GM18873 (cell line): ENCODE results near the gene IKBIP.
"Not testable (repeated sequence)": the region's sequence is repeated elsewhere in the genome, so short reads cannot be mapped to it uniquely, and the experiment has no call there.

ENCODE experiments used
- ATAC-seq: cut with Tn5 transposase; IDR thresholded peaks from one replicate; pipeline ENCODE4 v1.9.1; 2021; ENCODE audit warnings: mild to moderate bottlenecking, moderate library complexity, moderate number of reproducible peaks; ENCODE audit not compliant: unreplicated experiment, low FRiP score

IKBIP gene

GRCh38 chr12:98639491-98639890 is 5.1 kb downstream of the IKBIP start:
- no peak for ATAC-seq

DNA sequence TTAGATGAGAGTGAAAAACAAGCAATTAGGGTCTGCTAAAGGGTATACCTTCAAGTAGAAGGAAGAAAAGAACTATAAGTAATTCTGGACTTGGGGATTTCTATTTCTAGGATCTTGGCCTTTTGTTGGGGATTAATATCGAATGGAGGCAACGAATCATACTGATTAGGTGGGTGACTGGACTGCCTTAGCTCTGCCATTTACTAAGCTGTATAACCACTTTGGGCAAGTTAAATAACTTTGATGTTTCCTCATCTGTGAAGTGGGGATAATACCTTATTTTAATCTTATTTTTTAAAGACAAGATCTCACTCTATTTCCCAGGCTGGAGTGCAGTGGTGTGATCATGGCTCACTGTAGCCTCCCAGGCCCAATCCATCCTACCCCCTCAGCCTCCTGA is 6.6 kb downstream of the IKBIP start:
- no peak for ATAC-seq

DNA sequence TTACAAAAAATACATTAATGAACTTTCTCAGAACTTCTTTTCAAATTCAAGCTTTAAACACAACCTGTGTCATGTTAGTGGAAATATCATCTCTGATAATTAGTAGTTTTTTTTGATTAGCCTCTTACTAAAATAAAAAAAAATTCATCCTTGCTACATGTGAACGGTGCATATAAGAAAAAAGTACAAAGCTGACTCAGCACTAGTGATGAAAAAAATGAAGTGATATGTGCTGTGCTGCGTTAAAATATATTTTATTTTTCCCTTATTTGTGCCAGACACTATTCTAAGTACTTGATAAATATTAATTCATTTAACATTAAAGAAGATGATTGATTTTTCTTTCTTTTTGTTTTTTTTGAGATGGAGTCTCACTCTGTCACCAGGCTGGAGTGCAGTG is 7.5 kb downstream of the IKBIP start:
- no peak for ATAC-seq

- ATAC-seq, result peak; percentile 57
Observed at GRCh38 chr12:98635657-98636323, 8.8 kb downstream of the IKBIP start.

GRCh38 chr12:98618952-98619351 is 25.6 kb downstream of the IKBIP start:
- ATAC-seq, result no peak

- ATAC-seq, result peak; percentile 67
Observed at GRCh38 chr12:98612696-98613334, 31.8 kb downstream of the IKBIP start.

GRCh38 chr12:98610596-98610995 is 34.0 kb downstream of the IKBIP start:
- no peak for ATAC-seq

DNA sequence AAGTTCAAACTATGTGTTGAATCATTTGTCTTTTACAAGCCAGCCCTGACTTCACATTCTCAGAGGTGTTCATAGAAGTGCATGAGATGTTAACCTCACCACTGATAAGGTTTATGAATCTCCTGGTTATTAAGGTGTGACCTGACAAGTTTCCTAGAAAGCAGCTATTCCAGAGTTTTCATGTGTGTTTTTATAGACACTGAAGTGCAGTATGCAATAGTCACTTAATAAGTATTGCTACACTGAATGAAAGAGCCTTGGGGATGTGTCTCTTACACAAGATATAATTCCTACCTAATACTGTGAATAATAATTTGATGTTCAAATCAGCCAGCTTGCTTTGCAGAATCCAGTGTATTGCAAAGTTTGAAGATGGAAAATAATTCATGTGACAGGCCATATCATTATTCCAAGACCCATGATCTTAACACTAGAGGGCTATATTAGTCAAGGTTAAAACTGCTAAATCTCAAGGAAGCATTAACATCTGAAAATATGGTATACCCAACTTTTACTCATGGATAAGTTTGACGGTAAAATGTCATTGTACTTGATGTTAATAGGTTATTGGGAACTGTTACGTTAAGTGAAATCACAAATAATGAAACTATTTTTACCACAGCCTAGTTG is 38.1 kb downstream of the IKBIP start:
- no peak for ATAC-seq

GRCh38 chr12:98601924-98602323 is 42.7 kb downstream of the IKBIP start:
- no peak for ATAC-seq

- not testable (repeated sequence) for ATAC-seq
Observed at GRCh38 chr12:98597313-98597712, 47.3 kb downstream of the IKBIP start.

DNA sequence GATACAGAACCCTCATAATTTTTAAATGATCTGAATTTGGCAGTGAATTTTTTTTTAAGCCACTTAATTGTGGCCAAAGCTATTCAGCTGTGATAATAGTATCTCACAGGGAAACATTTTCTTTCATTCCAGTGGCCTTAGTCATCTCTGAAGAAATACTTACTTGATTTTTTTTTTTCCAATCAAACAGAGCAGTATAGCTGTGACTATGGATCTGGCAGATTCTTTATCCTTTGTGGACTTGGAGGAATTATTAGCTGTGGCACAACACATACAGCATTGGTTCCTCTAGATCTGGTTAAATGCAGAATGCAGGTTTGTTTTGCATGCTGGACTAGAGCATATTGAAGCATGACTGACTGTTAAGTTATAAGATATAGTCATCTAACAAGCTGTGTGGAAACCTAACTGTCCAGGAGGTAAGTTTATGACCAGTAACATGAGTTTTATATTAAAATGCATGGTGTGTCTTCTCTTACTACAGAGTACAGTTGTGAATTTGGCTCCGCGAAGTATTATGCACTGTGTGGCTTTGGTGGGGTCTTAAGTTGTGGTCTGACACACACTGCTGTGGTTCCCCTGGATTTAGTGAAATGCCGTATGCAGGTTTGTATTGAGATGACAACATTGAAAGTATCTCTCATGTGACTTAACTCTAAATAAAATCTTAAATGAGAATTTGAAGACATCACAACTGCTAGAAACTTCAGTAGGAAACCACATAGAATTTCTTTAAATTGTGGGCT is 49.2 kb downstream of the IKBIP start:
- no peak for ATAC-seq

DNA sequence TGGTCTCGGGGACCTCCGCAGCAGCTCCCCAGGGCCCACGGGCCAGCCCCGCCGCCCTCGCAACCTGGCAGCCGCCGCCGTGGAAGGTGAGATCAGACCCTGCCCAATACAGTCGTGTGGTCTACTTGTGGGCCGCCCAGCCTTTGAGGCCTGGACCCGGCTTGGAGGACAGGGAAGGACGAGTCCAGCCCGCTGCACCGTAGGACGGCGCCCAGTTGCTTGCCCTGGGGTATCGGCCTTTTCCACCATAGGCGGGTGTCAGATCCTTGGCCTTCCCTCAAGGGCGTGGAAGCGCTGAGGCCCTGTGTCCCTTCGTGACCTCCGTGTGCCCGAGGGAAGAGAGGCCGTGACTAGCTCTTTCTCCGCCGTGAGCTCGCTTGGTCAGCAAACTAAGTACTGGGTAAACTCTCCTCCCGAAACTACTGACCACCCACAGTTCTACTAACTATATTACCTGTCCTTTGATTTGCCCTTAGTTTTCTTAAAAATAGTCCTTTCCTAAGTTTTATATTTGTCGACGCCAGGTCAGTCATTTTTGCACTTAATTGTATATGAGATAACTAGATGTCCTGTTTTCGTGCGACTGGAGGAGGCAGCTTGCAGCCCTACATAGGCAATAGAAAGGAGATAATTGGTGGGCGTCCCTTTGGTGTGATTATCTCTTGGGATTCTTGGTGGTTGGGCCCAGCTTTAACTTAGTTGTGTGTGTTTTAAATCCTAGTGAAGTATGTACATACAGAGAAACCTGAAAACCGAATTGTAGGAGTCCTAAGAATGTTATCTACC is 50.3 kb downstream of the IKBIP start:
- no peak for ATAC-seq

DNA sequence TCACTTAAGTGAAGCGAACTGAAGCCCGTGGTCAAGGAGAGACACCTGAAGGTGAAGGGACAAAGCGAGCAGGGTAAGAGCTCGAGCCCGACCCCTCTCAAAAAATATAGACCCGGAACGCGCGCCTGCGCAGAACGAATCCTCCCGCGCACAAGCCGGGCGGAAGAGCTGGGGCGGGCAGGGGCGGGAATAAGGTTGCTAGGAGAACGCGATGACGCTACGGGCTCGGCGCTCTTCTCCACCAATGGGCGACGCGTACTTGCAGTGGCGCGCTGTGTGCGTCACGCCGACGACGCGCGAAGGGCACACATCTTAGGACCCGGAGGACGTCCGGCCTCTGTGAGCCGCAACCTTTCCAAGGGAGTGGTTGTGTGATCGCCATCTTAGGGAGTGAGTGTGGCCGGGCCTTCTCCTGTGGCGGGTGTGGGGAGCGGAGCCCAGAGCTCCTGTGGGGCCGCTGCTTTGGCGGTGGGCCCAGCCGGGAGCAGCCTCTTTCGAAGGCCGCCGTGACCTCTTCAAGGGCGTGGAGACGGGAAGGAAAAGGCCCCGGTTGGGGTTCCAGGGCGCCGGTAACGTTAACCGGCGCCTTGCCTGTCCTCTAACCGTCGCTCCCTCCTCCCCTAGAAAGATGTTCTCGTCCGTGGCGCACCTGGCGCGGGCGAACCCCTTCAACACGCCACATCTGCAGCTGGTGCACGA is 51.1 kb downstream of the IKBIP start, which contains the start of gene SLC25A3:
Gene SLC25A3 (plus strand): TSS at position 336 of the 699 bp plus-strand sequence. CDS start 293 bp downstream, at position 629.
- peak; percentile 99 for ATAC-seq

- ATAC-seq, result no peak
Observed at GRCh38 chr12:98592825-98593322, 51.7 kb downstream of the IKBIP start.

DNA sequence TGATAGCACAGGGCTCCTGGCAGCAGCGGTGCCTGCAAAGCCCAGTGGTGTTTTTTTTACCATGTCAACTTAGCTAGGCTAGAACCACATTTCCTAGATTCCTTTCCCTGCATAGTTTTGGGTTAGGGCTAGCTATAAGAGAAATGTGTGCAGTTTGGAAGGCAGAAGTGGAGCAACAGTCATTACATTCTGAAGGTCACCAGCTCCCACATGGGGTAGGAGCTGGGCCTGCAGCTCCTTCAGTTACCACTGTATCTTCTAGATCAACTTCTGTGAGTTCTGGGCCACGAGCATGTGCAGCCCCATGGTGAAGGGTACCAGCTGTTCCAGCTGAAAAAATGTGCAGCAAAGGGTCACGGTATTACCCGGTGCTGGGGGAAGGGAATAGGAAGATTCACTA is 53.4 kb downstream of the IKBIP start:
- ATAC-seq, result no peak

DNA sequence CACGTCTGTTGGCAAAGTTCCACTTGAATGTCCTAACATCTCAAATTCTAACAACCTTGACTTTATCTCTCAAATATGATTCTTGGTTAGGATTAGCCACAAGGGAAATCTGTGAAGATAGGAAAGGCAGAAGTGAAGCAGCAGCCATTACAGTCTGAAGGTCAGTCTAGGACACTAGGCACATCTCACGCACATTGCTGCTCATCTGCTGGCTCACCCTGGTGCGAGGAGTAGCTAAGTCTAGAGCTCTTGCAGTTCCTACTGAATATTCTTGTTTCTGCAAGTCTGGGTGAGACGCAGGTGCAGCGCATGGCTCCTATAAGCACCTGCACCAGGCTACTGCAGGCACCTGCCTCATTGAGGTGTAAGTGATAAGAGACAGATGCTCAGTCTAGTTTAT is 57.5 kb downstream of the IKBIP start:
- no peak for ATAC-seq

DNA sequence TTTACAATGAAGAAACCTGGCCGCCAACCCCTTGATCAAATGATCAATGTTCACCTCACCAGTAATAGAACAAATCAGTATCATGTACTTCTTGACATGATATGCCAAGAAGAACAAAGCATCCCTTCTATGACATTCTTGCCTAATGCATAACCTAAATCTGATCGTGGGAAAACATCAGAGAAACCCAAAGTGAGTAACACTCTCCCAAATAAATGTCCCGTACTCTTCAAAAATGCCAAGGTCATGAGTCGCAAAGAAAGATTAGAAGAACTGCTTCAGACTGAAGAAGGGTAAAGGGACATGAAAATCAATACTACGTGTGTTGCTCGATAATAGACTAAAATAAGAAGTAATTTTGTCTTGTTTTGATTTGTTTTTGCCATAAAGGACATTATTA is 62.5 kb downstream of the IKBIP start:
- no peak for ATAC-seq

GRCh38 chr12:98581101-98581500 is 63.5 kb downstream of the IKBIP start:
- ATAC-seq, result no peak

DNA sequence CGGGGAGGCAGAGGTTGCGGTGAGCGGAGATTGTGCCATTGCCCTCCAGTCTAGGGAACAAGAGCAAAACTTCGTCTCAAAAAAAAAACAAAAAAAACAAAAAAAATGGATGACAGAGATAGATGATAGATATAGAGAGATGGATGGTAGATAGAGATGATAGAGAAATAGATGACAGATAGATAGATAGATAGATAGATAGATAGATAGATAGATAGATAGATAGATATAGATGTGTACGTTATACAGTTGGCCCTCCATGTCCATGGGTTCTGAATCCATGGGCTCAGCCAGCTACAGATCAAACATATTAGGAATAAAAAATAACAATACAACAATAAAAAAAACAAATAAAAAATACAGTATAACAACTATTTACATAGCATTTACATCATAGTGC is 63.9 kb downstream of the IKBIP start:
- no peak for ATAC-seq

DNA sequence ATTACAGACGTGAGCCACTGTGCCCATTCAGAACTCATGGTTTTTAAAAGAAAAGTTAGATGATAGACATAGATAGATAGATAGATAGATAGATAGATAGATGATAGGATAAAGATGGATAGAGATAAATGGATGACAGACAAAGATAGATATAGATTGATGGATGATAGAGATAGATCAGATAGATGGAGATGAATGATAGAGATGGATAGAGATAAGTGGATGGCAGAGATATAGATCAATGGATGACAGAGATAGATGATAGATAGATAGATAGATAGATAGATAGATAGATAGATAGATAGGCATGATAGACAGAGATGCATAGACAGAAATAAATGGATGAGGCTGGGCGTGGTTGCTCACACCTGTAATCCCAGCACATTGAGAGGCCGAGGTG is 64.8 kb downstream of the IKBIP start:
- no peak for ATAC-seq
